Midbrain (tissue), 1 donor: ENCODE data around the gene BMP4.
"Not testable (repeated sequence)": the region's sequence is repeated elsewhere in the genome, so short reads cannot be mapped to it uniquely, and the experiment has no call there.

ENCODE experiments used
- DNase-seq: peaks from one replicate; lab custom pipeline; 2025; lab: John Stamatoyannopoulos, UW

The BMP4 gene

DNA sequence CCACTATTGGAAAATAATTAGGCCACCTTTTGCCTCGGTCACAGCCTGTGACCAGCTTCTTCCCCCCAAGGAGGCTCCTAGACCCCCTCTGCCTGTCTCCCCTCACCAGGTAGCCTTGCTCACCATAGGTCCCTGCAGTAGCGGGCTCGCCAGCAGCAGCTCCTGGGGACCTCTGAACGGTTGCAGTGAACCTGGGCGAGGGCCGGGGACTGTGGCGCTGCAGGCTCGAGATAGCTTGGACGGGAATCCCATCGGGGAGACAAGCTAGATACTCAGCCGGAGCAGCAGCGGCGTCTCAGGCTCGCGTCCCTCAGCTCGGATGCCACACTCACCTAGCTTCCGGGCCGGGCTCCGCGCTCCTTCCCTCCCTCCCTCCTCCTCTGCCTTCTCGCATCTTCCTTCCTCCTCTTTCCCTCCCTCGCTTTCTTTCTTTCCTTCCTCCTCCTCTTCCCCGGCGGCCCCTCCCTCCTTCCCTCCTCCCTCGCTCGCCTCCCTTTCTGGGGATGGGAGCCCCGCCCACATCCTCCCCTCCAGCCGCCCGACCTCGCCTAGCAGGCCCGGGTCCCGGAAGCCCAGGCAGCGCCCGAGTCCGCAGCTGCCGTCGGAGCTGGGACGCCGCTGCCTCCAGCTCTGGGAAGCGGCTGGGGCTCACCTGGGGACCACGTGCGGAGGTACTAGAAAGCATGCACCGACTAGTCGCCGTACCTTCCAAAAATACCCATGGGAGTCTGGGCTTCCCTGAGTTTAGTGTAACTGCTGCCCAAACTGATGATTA, at the start of gene BMP4:
BMP4 (minus strand) TSS at position 399 of the 775 bp plus-strand sequence. CDS start 4,603 bp downstream, outside the sequence.
- no peak for DNase-seq

DNA sequence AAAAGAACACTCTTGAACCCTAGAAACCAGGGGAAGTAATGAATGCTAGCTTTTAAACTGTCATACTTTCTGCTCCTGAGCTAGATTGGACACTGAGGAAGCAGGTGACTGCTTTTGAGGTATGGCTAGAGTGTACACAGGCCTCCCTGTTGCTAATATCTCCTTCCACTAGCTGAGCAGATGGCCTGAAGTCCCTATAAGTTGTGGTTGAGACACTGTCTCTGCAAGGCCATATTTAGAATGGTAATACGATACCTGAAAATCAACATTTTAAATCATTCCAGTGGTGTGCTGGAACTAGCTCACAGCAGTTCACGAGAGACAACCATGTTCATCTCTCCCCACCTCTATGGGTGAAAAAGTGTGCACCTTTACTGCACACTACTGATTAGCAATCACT, 46.4 kb upstream of the BMP4 start:
- DNase-seq = no peak

DNA sequence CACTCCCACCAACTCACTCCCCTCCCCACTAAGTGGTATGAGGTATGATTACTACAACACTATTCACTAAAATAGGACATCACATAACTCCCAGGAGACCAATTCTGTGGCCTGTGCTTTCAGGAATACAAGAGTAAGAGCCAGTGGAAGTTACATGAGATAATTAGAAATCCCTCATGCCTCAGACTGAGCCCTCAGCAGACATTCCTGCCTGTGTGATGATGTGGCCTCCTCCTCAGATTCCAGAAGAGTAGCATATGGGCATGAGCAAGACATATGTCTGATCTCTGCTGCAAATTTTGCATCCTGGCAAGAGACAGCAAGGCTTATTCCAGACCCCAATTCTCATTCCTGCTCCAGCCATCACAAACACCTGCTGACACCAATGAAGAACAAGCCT, 46.0 kb upstream of the BMP4 start:
- no peak for DNase-seq

DNA sequence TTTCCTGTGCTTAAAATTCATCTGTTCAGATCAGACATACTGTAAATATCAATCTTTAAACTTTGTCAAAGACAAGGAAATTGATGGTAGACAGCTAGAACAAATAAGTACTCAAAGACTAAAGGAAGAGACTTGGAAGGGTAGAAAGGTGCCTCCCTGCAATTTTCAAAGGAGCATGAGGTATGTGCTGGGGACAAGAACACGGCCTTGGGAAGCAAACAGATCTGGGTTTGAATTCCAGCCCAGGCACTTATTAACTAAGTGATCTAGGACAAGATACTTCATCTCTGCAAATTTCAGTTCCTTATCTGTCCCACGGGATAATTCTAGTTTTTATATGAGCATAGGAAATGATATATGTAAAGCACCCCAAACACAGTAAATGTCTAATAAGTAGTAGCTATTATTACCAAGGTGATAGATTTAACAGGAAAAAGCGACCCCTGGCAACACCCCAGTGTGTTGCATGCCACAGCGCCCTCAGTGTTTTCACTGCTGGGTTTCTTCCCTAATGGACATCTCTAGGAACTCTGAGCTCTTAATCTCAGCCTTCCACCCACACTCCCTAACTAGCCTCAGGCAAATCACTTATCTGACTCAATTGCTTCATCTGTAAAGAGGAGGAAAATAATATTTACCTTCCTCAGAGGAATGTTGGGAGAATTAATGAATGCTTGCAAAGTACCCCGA, 44.7 kb upstream of the BMP4 start:
- no peak for DNase-seq

DNA sequence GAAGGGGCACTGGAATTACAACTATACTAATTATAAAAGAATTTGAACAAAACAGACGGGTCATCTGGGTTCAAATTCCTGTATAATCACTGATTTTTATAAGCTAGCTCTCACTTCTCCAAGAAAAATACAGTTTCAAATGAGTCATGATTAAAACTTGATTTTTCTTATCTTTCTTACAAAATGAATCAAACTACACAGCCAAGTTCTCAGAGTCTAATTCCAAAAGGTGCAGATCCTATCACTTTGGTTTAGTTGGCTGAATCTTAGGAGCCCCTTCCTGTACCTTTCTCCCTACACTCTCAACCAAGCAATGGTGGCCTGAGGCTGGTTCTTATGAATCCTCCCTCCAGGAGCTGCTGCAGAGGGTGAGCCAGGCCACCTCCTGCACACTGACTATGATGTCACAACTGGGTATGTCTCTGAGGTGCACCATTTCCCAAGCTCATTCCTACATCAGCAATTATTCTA, 43.8 kb upstream of the BMP4 start:
- no peak for DNase-seq

DNA sequence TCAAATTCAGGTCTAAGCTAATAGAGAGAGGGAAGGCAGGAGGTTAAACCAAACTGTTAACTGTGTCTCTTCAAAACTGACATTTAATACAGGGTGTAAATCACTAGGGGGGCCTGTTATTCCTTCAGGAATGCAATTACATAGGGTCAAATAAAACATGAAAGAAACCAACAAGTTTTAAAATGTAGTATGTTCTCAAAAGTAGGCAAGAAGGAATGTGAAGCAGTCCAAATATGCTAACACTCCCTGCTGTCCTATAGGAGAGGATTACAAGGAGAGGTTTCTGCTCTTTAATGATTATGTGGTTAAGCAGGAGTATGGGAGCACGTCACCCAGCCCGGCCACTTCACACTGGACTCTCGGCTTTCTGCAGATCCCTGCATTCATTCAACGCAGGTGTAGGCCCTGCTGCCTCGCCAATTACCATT, 42.5 kb upstream of the BMP4 start:
- no peak for DNase-seq

DNA sequence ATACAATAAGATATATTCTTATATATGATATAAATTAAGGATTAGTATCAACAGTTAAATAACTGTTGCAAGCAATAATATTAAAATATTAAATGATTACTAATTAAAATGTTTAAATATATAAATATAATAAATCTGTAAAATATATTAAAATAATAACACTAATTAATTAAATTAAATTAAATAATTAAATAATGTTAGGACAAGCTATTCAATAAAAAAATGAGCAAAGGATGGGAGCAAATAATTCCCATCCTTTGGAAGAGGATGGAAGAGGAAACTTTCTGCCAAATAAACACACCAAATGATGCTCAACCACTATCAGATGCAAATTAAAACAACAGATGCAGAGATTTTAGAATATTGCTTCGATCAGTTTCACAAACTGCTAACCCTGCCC, 39.4 kb upstream of the BMP4 start:
- DNase-seq = no peak

DNA sequence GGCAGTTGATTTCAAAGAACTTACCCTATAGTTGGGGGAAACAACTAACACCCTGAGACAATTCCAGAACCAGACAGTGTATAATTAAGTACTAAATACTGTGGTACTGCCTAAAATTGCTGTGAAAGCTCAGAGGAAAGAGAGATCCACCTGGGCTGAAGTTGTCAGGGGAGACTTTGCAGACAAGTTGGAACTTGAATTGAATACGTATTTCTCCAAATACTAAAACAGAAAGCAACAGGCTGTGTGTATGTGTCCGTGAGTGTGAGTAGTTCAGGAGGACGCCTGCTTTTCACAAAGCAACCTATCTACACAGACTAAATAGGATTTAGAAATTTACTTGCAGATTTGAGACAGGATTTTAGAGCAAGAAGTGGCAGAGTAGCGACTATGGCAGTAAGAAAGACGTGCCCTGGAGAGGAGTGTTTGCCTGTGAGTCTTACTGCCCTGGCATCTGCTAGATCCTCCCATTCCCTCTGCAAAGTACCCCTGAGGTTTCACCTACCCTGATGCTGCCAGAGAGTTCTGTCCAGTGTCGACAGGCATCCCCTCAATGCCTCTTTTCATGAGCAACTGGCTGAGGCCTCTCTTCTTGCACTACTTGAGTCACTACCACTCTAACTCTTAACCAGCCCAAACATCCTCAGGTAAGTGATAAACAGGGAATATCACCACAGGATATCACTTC, 37.4 kb upstream of the BMP4 start:
- no peak for DNase-seq

DNA sequence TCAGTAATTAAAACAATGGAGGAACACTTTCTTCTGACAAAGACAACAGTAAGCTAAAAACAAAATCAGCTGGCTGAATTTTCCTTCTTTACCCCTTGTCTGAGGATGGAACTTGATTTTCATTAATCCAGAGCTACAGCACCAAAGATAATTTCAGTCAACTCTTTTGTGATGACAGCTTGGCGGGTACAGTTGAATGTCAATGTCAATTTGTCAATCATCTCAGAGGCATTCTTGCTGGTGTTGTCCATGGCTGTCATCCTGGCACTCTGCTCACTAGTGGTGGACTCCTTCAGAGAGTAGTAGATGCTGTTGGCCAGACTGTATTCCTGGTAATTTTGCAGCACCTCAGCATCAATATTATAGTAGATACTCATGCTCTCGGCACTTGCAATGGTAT, 34.4 kb upstream of the BMP4 start:
- DNase-seq = no peak

DNA sequence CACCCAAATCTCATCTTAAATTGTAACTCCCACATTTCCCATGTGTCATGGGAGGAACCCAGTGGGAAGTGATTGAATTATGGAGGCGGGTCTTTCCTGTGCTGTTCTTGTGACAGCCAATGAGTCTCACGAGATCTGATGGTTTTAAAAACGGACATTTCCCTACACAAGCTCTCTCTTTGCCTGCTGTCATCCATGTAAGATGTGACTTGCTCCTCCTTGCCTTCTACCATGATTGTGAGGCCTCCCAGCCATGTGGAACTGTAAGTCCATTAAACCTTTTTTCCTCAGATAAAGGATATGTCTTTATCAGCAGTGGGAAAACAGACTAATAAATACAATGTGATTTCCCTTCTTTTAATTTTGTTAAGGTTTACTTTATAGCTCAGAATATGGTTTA, 30.1 kb upstream of the BMP4 start:
- not testable (repeated sequence) for DNase-seq

DNA sequence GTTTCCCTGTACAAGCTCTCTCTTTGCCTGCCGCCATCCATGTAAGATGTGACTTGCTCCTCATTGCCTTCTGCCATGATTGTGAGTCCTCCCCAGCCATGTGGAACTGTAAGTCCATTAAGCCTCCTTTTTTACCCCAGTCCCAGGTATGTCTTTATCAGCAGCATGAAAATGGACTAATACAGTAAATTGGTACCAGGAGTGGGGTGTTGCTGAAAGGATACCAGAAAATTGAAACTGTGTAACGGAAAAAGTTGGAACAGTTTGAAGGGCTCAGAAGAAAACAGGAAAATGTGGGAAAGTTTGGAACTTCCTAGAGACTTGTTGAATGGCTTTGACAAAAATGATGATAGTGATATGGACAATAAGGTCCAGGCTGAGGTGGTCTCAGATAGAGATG, 28.3 kb upstream of the BMP4 start:
- DNase-seq = not testable (repeated sequence)

DNA sequence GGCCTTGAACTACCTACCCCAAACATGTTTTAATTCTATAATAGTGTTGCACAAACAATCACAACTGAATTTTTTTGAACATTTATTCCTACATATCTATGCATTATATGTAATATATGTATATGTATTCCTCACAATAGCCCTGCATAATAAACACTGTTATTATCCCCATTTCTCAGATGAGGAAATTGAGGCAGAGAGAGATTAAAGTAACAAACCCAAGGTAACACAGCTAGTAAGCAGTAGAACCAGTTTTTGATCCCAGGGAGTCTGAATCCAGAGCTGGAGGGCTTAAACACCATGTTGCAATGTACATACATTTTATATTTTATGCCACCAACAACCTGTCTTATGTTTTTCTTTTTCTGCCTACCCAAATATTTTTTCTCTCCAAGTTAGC, 26.5 kb upstream of the BMP4 start:
- no peak for DNase-seq

DNA sequence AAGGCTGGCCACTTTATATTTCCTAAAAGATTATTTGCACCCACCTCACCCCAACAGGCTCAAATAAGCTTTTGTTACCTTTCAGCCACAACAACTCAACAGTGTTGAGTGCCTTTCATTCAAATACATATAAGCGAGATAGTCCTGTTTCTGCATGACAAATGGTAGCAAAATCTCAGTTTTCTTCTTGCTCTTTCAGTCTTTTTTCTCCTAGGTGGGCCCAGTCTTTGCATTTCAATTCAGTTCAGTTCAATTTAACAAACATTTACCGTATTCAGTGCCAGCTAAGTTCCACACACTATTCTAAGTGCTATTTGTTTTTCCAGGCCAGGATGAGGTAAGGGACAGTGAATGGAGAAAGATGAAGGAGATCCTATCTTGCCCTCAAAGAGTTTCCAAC, 25.9 kb upstream of the BMP4 start:
- DNase-seq = no peak

DNA sequence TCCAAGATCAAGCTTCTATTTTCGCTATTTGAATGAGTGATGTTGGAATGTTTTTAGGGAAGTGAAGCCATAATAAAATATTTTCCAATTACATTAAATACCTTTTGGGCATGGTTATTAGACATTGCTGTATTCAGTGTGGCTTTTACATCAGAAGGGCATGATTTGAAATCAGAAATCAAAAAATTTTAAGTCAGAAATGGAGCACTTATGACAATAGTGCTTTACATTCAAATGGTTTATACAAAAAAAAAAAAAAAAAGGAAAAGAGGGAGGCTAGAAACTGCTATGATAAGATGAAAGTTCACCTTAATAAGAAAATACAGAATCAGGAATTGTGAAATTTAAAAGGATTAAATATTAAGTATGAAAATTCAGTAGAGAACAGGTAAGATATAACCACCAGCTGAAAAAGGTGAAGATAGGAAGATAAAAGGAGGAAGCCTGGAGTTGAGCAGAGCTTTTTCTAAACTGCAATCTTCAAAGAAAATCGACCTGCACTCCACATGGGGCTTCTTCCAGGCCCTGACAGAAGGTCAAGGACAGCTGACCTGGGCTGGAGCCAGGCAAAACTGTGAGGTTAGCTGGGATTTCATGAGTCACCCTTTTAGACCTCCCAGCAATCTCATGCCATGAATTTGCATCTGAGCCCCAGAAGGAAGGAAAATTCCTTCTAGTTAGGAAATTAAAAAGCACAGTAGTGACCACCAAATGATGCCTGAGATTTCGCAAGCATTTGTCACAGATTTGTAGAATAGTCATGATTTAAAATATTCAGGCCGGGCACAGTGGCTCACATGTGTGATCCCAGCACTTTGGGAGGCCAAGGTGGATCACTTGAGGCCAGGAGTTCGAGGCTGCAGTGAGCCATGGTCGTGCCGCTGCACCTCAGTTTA, 23.4 kb upstream of the BMP4 start:
- no peak for DNase-seq

DNA sequence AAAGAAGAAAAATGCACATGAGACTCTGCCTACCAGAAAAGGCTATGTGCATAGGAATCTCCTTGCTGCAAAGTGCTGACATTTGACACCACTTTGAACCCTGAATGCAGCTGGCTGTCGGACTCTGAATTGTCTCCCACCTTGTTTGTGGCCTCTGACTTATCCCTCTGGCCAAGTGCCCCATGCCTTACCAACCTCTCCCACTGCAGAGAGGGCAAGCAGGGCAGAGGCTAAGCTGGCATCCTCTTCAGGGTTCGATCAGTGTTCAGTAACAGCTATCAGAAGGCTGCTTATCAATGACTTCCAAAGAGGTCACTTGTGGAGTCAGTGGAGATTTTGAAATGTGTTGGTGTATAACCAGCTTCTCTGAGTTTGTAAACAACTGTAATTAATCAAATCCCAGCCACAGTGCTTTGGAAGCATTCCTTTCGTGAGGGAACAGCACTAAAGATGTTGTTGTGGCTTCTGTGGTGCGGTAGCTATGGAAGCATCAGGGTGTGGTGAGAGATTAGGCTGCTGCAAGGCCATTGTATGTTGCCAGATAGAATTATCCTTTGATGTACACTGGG, 22.6 kb upstream of the BMP4 start:
- no peak for DNase-seq

DNA sequence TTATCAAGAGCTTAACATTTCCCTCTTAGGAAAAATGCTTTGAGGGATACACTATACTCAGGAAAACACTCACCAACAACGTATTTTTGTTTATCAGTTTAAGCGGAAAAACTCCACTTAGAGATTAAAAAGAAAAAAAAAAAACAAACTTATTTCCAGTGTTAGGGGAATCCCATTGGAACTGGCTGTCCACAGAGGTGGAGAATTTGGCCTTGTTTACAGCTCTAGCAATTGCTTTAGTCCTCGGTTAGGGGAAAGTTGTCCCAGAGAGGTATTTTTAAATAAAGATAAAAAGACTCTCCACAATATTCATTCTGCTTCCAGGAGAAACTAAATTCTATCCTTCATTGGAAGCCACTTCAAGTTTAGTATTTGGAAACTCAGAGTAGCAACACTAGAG, 21.6 kb upstream of the BMP4 start:
- DNase-seq = no peak

DNA sequence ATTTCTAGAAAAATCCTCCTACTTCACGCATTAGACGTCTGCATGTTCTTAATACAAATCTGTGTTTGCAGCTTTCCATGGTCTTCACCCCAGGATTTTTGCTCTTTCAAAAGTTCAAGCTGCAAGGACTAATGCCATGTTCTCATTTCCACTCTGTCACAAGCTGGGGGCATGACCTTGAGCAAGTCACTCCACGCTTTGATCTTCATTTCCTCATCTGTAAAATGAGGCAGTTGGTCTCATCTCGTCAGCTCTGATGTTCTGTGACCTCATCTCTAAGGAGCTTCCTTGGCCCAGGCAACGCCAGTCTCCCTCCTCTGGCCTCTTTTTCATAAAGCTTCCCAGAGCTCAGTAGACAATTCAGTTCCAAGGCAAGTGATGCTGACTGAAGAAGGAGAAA, 18.8 kb upstream of the BMP4 start:
- no peak for DNase-seq

DNA sequence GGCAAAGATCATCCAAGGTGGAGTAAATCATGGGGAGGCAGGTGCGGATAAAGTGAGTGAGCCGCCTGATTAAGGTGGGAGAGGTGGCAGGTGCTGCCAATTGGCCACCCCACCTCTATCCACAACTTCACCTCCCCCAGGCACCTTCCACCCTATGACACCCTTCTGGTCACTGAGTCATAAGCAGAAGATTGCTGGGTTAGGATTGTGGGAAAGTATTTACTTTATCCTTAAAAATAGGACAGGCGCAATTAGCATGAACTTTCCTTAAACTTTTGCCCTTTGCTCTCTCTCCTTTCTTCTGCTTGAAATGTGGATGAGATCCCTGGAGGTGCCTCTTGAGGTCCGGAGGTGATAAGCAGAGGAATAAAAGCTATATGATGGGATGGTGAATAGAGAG, 14.9 kb upstream of the BMP4 start:
- no peak for DNase-seq

DNA sequence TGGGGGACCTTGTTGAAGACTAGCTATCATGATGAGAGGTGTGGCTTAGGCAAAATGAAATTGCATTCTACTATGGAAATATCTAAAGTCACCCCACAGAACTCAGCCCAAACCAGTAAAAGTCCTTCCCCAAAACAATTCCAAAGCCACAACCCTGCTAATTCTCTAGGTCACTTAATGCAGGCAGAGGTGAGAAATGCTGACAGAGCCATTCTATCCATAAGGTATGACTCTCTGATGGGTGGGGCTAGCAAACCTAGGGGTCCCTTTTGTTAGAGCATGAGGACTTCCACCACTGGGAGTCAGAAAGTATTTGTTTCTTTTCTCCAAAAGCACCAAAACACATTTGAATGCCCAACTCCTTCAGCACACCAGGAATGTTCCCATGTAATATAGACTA, 12.7 kb upstream of the BMP4 start:
- no peak for DNase-seq

DNA sequence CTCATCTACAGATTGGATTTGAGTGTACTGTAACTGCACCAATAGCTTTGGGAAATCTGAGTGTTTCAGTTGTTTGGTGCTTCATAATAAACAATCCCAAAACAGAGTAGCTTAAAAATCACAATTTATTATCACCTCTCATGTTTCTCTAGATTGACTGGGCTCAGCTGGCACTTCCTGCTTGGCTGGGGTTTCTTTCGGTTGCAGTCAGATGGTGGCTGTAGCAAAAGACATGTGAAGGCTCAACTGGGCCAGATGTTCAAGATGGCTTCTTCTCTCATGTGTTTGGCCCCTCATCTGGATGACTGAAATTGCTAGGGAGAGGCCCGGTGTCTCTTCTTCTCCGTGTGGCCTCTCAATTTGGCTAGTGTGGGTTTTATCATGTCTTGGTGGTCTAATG, 12.1 kb upstream of the BMP4 start:
- no peak for DNase-seq

DNA sequence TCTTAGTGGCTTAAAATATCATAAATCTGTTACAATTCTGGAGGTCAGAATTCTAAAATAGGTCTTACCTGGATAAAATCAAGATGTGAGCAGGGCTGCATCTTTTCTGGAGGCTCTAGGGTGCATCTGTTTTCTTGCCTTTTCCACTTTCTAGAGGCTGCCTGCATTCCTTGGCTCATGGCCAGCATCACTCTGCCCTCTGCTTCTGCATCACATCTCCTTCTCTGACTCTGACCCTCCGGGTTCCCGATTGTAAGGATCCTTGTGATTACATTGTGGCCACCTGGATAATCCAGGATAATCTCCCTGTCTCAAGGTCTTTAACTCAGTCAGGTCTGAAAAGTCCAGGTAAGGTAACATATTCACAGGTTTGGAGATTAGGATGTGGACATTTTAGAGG, 11.0 kb upstream of the BMP4 start:
- no peak for DNase-seq

DNA sequence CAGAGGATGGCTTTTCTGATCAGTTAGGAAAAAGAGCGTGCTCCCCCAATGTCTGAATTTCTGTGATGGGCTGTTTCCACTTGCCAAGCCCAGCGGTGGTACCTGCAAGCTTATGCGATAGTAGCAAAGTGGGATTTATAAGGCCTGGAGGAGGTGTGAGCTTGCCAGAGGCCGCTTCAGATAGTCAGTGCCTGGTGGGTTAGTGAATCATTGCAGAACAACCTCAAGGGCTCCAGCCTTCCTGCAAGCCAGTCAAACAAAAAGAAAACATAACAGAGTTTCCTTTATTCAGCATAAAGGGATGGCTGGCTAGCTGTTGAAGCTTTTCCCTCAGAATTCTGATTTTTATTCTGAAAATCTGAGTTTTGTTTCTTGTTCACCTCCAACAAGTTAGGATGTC, 7.6 kb upstream of the BMP4 start:
- DNase-seq = no peak
